HPDE6-E6E7 (cell line): ENCODE measurements around the gene MPO.

Experiments
- DNase-seq: peaks from one replicate; pipeline ENCODE4 v3.0.0; 2011; ENCODE audit warnings: missing footprints; ENCODE audit errors: extremely low spot score

Gene MPO

DNA sequence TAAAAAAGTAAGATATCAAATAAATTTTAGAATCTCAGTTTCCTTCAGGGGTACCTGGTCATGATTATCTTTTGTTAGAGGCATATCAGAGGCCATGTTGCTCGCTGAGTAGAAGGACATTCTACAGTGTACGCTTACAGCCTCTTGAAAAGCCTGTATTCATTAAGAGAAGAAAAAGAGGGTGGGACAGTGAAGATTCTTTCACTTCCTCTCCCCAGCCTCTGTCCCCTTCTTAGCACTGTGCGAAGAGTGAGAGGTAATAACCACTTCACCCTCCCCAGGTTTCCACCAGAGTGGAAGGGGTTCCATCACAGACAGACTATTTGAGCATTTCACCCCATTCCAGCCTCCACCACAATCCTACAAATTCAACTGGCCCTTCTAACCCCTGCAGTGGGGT lies 47.2 kb downstream of the MPO start:
- DNase-seq: no peak

DNA sequence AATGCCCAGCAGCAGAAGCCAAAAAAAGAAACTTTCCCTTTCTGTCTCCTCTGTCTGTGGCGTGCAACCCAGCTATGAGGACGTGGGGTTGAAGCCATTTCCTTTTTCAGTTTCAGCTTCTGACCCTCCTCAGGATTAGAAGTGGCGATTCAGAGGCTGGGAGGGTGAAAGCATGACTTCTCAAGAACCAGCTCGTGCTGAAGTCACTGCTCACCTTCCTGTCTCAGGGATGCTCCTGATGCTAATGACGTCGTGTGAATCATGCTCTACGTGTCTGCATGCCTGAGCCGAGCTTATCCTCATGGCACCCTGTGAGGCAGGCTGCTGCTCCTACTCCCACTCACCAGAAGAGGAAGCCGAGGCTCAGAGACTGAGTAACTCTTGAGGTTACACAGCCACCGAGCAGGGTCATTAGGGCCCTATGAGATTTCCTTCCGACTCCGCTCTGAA lies 48.0 kb downstream of the MPO start:
- no peak for DNase-seq

DNA sequence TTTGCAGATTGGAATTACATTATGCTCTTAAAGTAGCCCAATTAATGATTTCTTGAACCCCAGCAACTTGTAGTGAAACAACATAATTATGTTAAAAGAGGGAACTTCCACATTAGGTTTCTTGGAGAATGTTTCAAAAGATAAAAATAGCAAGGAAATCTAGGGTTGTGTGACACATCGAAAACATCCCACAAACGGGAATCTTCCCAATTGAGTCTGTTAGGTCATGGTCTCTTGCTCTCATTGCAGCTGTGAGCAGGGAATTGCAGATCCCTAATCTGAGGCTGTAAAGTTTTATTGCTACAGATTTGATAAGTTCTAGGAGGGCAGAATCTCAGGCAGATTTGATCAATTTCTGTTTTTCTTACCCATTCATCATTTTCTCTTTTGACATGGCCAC lies 49.1 kb downstream of the MPO start:
- DNase-seq: no peak

DNA sequence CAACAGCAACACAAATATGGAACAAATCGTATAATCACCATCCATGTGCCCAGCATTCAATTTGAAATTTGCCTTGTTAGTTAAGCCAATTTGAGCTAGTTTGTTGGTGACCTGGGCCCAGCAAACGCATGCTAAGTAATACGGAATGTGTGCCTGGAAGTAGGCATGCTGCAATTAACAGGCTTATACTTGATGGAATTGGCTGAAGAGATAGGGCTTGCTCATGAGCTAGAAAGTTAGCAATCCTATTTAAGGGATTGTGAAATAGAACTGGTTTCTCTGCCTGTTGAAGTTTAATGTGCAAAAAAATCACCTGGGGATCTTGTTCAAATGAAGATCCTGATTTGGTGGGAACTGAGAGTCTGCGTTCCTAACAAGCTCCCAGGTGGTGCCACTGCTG lies 50.9 kb downstream of the MPO start:
- DNase-seq: no peak

DNA sequence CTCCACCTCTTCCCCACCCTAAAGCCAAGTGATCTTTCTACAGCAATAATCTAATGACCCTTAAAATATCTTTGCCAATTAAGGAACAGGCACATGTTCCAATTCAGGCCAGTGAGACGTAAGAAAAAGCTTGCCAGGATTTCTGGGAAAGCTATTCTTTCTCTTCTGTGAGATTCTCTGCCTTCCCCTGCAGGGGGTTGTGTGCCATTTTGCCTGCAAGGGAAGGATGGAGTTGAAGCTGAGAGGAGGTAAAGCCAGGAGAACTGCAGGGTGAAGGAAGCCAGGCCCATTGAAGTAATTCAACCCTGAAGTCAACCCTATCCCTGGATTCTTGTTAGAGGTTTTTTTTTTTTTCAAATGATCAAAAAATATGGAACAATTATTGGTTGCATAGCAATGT lies 51.4 kb downstream of the MPO start:
- no peak for DNase-seq

DNA sequence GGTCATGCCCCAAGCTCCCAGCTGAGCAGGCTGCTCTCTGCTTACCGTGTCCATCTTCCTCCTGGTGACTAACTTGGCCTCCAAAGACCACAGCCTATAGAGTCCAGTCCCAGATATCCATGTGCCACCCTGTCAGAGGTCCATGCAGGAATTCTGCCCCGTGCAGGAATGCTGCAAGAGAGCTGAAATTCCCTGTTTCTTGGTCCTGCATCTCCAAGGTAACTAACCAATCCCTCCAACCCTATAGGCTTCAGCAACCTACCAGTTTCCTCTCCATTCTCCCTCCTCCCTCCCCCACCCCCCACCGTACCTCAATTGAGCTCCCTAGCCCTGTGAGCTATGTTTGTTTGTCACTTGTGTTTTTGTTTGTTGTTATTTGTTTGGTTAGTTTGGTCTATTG lies 52.1 kb downstream of the MPO start:
- DNase-seq: no peak

DNA sequence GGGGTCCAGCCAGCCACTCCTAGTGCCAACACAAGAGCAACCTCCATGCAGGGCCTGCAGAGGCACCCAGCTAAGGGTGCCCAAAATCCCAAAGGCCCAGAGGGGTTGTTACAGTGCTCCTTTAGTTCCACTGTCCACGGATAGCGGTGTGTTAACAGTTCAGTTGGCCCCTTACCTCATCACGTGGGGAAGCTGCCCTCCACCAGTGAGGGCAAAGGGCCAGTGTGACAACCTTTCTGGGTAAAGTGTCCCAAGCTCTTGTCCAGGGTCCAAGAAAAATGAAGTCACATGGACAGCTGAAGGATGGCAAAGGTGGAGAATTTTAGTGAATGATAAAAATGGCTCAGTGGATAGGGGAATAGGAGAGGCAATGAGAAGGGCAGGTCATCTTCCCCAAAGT lies 53.0 kb downstream of the MPO start:
- DNase-seq: no peak

DNA sequence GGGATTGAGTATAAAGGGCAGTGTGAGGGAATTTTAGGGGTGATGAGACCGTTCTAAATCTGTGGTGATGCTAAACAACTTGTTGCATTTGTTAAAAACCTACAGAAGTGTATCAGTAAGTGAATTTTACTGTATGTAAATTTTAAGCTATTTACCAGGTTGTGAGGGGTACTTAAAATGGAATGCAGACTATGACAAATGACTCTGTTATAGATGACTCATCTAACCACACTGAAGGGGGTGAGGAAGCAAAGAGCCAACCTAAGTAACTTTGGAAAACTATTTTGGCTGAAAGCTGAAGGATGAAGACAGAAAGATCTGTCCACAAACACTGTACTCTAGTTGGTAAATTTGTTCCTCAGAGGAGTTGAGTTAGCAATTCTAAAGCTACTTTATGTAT lies 56.4 kb downstream of the MPO start:
- DNase-seq: no peak
